HepG2 (cell line): Measurements from ENCODE around the gene CD3D. TPM values are rescaled to one million over a fixed set of nuclear protein-coding genes. Genes with fewer than 3 reads are reported as not detected.

ENCODE experiments used
- ATAC-seq: fragments of 200-7000 bp; cut with Tn5 transposase; 3 replicates; pipeline ENCODE4 v1.9.1; 2020; ENCODE audit warnings: mild to moderate bottlenecking, moderate library complexity
- BruUV-seq: library from RNA; stranded (reverse); fragments of 400-500 nt; replicated peaks from 2 replicates; lab custom pipeline; 2021; lab: Mats Ljungman, UMichigan
- CTCF ChIA-PET: fragments of 300-600 bp; formaldehyde crosslinking; extraction: SDS; loops from one replicate; lab custom pipeline; 2021; ENCODE audit warnings: low total read pairs, inconsistent platforms, low intra/inter-chr PET ratio; lab: Yijun Ruan, JAX
- POLR2A ChIA-PET: fragments of 350-600 bp; sonication (Branson Sonifier 250); formaldehyde crosslinking; loops from one replicate; lab custom pipeline; 2020; ENCODE audit warnings: antibody characterized with exemption, inconsistent platforms; lab: Yijun Ruan, JAX
- DNase-seq: peaks from one replicate; pipeline ENCODE4 v3.0.0-alpha.2; 2015; ENCODE audit warnings: low spot score
- FAIRE-seq: peaks from 3 replicates; lab custom pipeline; 2011; peaks lifted over from hg19 to GRCh38; lab: Jason Lieb, UNC
- H2AFZ ChIP-seq: one replicate; pipeline ENCODE4 v1.6.1; 2011; ENCODE audit warnings: low read length, inconsistent platforms
- H3K27ac ChIP-seq: fragments of 300-600 bp; 3 replicates; pipeline ENCODE4 v1.8.0; 2011; ENCODE audit warnings: mixed run types, mild to moderate bottlenecking, mixed read lengths, low read length, inconsistent platforms; ENCODE audit not compliant: insufficient read depth; ENCODE audit errors: extremely low read length
- H3K27me3 ChIP-seq, 2 experiments: fragments of 200-600 bp in 1 of 2; 2 replicates in 1 of 2; 3 replicates in 1 of 2; pipeline versions ENCODE4 v1.6.0 to v1.8.0; 2011; ENCODE audit warnings: low read length in 2 of 2, mild to moderate bottlenecking in 2 of 2, moderate library complexity in 2 of 2, inconsistent platforms in 1 of 2; ENCODE audit not compliant: insufficient read depth in 2 of 2, control insufficient read depth in 1 of 2
- H3K36me3 ChIP-seq, 2 experiments: fragments of 200-600 bp in 1 of 2; replicated peaks in 1 of 2; 2 replicates in 1 of 2; 3 replicates in 1 of 2; pipeline versions ENCODE4 v1.5.1 to v1.8.0; 2011; ENCODE audit warnings: low read length in 2 of 2, inconsistent platforms in 1 of 2; ENCODE audit not compliant: insufficient read depth in 2 of 2, control insufficient read depth in 1 of 2
- H3K4me1 ChIP-seq: 2 replicates; pipeline ENCODE4 v1.5.1; 2012; ENCODE audit warnings: low read length, inconsistent platforms; ENCODE audit not compliant: insufficient read depth
- H3K4me2 ChIP-seq: 2 replicates; pipeline ENCODE4 v1.6.0; 2011; ENCODE audit warnings: low read depth, low read length, inconsistent platforms
- H3K4me3 ChIP-seq, 3 experiments: fragments of 200-600 bp in 1 of 3; sonication (generic), shearing (Covaris generic) in 1 of 3; replicated peaks in 1 of 3; 2 replicates each; pipeline ENCODE4 v1.5.1; 2011 to 2016; ENCODE audit warnings: low read length in 3 of 3, inconsistent platforms in 2 of 3, low read depth in 2 of 3, mild to moderate bottlenecking in 2 of 3, control low read depth in 1 of 3, mixed read lengths in 1 of 3; ENCODE audit not compliant: insufficient read depth in 1 of 3
- H3K79me2 ChIP-seq: one replicate; pipeline ENCODE4 v1.6.1; 2011; ENCODE audit warnings: low read length, inconsistent platforms; ENCODE audit not compliant: insufficient read depth
- H3K9ac ChIP-seq: 2 replicates; pipeline ENCODE4 v1.6.0; 2011; ENCODE audit warnings: mild to moderate bottlenecking, low read depth, low read length, inconsistent platforms; ENCODE audit not compliant: insufficient read depth
- H3K9me3 ChIP-seq: 2 replicates; pipeline ENCODE4 v1.5.1; 2012; ENCODE audit warnings: mild to moderate bottlenecking, low read length
- H4K20me1 ChIP-seq: 2 replicates; pipeline ENCODE4 v1.6.0; 2011; ENCODE audit warnings: inconsistent platforms, mild to moderate bottlenecking, low read length, moderate library complexity; ENCODE audit not compliant: insufficient read depth
- ATF5 ChIP-seq: sonication (generic); formaldehyde crosslinking; IDR thresholded peaks from 2 replicates; pipeline ENCODE4 v1.4.0; 2020; ENCODE audit warnings: mild to moderate bottlenecking, low read depth, missing genetic modification reagents
- BCLAF1 ChIP-seq: fragments of 450-650 bp; IDR thresholded peaks from 2 replicates; pipeline ENCODE4 v1.6.1; 2017; ENCODE audit warnings: mild to moderate bottlenecking
- EED ChIP-seq: sonication (generic); formaldehyde crosslinking; IDR thresholded peaks from 2 replicates; pipeline ENCODE4 v1.5.0; 2020; ENCODE audit warnings: mild to moderate bottlenecking, missing genetic modification reagents
- EHMT2 ChIP-seq: fragments of 200-600 bp; sonication (generic); IDR thresholded peaks from 2 replicates; pipeline ENCODE4 v1.7.0; 2017; ENCODE audit warnings: antibody characterized with exemption, low read depth, low read length, borderline replicate concordance
- GTF3A ChIP-seq: sonication (generic); formaldehyde crosslinking; conservative IDR thresholded peaks from 2 replicates; pipeline ENCODE4 v1.4.0; 2020; ENCODE audit warnings: mild to moderate bottlenecking, missing genetic modification reagents
- KDM6A ChIP-seq: IDR thresholded peaks from 2 replicates; pipeline ENCODE4 v1.6.1; 2016; ENCODE audit warnings: low read depth
- MED1 ChIP-seq: sonication (generic); formaldehyde crosslinking; IDR thresholded peaks from 2 replicates; pipeline ENCODE4 v1.4.0; 2020; ENCODE audit warnings: missing genetic modification reagents
- MIER2 ChIP-seq: IDR thresholded peaks from 2 replicates; pipeline ENCODE4 v1.6.1; 2016; ENCODE audit warnings: missing biosample characterization, missing genetic modification reagents
- NFE2L2 ChIP-seq: fragments of 150-350 bp; IDR thresholded peaks from 2 replicates; pipeline ENCODE4 v1.6.1; 2014; ENCODE audit warnings: low read length
- NR2F6 ChIP-seq, 2 experiments: IDR thresholded peaks; 2 replicates each; pipeline ENCODE4 v1.6.1; 2016; ENCODE audit warnings: antibody characterized with exemption in 1 of 2, mild to moderate bottlenecking in 1 of 2
- PHB2 ChIP-seq: fragments of 450-650 bp; IDR thresholded peaks from 2 replicates; pipeline ENCODE4 v1.6.1; 2018; ENCODE audit not compliant: partially characterized antibody
- SALL2 ChIP-seq: sonication (generic); formaldehyde crosslinking; IDR thresholded peaks from 2 replicates; pipeline ENCODE4 v1.8.1; 2023; ENCODE audit warnings: mild to moderate bottlenecking, missing genetic modification reagents, inconsistent platforms
- SKIL ChIP-seq: sonication (generic); formaldehyde crosslinking; IDR thresholded peaks from 2 replicates; pipeline ENCODE4 v1.8.0; 2022; ENCODE audit warnings: missing genetic modification reagents, mild to moderate bottlenecking, moderate library complexity, borderline replicate concordance
- STAT5B ChIP-seq: sonication (generic); formaldehyde crosslinking; IDR thresholded peaks from 2 replicates; pipeline ENCODE4 v1.4.0; 2020; ENCODE audit warnings: missing genetic modification reagents
- TFDP2 ChIP-seq: sonication (generic); formaldehyde crosslinking; IDR thresholded peaks from 2 replicates; pipeline ENCODE4 v1.4.0; 2020; ENCODE audit warnings: missing genetic modification reagents
- TOE1 ChIP-seq: sonication (generic); formaldehyde crosslinking; IDR thresholded peaks from 2 replicates; pipeline ENCODE4 v1.4.0; 2020; ENCODE audit warnings: mild to moderate bottlenecking, missing genetic modification reagents
- ZFP36L2 ChIP-seq: sonication (generic); formaldehyde crosslinking; IDR thresholded peaks from 2 replicates; pipeline ENCODE4 v1.4.0; 2020; ENCODE audit warnings: missing genetic modification reagents
- ZNF136 ChIP-seq: sonication (generic); formaldehyde crosslinking; IDR thresholded peaks from 2 replicates; pipeline ENCODE4 v1.8.1; 2022; ENCODE audit warnings: low read depth, mild to moderate bottlenecking, moderate library complexity, missing genetic modification reagents
- ZNF564 ChIP-seq: sonication (generic); formaldehyde crosslinking; IDR thresholded peaks from 2 replicates; pipeline ENCODE4 v1.8.1; 2023; ENCODE audit warnings: mild to moderate bottlenecking, missing genetic modification reagents
- ZNF737 ChIP-seq: sonication (generic); formaldehyde crosslinking; IDR thresholded peaks from 2 replicates; pipeline ENCODE4 v1.5.0; 2020; ENCODE audit warnings: missing genetic modification reagents, mild to moderate bottlenecking, borderline replicate concordance
- WGBS: methylation state at CpG from one replicate; pipeline ENCODE4 v1.1.6; 2017; ENCODE audit warnings: low lambda C conversion rate; 5-methylcytosine and 5-hydroxymethylcytosine counted together
- in situ Hi-C: cut with HindIII; loops from 2 replicates; pipeline ENCODE4 v1.10.0; 2017; ENCODE audit warnings: low pct_unique_long_range_greater_than_20kb; ENCODE audit not compliant: extremely low pct_ligation_motif_present
- intact Hi-C: fragments of 100-400 bp; cut with micrococcal nuclease; formaldehyde crosslinking; loops from one replicate; pipeline ENCODE4 v1.10.0; 2022; ENCODE audit not compliant: unreplicated experiment
- polyA plus RNA-seq, 8 experiments: library from polyadenylated mRNA; depleted of rRNA in 3 of 8; stranded (reverse) in 7 of 8; unstranded in 1 of 8; fragments of >200 nt; fragmentation: Illumina TruSeq in 4 of 8; extraction: Trizol in 4 of 8; gene quantifications; 2 replicates each; pipeline versions ENCODE4 v1.2.1 to v1.2.3, GENCODE V29; 2011 to 2016; ENCODE audit warnings: low read depth in 4 of 8, missing spikeins in 1 of 8, mixed read lengths in 1 of 8; ENCODE audit not compliant: insufficient read depth in 1 of 8
- total RNA-seq, 5 experiments: library from RNA; depleted of rRNA; stranded (reverse); fragments of >200 nt; fragmentation: Illumina TruSeq; extraction: Trizol; gene quantifications; 2 replicates each; pipeline ENCODE4 v1.2.3, GENCODE V29; 2016; ENCODE audit warnings: low read depth in 1 of 5

The CD3D gene
- total and polyA plus RNA-seq, 2 of the 13 experiments (the other 11 are each of a cell fraction or from before 2014, with no cell fraction given) = 0.66 to 6.6 TPM

- no TSS peak for BruUV-seq
- CTCF ChIA-PET = no interaction called here
Observed at GRCh38 chr11:118349475-118349874, 7.0 kb upstream of the CD3D start.

More at GRCh38 chr11:118349475-118349874, 7.0 kb upstream of the CD3D start:
- in situ Hi-C loops = no loop called here
- peaks cover 1 to 27% of the 10 kb centered on the region in 2 experiments; a peak in 3 of 5 replicates for H3K27me3 ChIP-seq
- POLR2A ChIA-PET = no interaction called here
- no peaks in the 10 kb centered on the region for H3K9me3 ChIP-seq
- no peak for TF ChIP-seq NFE2L2
- no peak for TF ChIP-seq MED1
- no peak for TF ChIP-seq ZNF737
- TF ChIP-seq GTF3A (CRISPR knock-in tag) = no peak
- TF ChIP-seq ATF5 = no peak
- no peak for TF ChIP-seq EHMT2
- no peak for TF ChIP-seq KDM6A
- no peak for TF ChIP-seq BCLAF1
- TF ChIP-seq SKIL (CRISPR knock-in tag) = no peak
- TF ChIP-seq EED = no peak
- no peak for TF ChIP-seq ZFP36L2 (CRISPR knock-in tag)
- no peak for TF ChIP-seq TOE1 (CRISPR knock-in tag)
- TF ChIP-seq ZNF564 = no peak
- no peak for TF ChIP-seq STAT5B (CRISPR knock-in tag)
- no peak for TF ChIP-seq TFDP2 (CRISPR knock-in tag)
- TF ChIP-seq PHB2 = no peak
- TF ChIP-seq NR2F6 (IDR thresholded peaks at IDR 0.05) = no peak
- no peak for TF ChIP-seq NR2F6 (CRISPR knock-in tag; IDR thresholded peaks at IDR 0.05)
- no peak for TF ChIP-seq MIER2 (CRISPR knock-in tag)
- TF ChIP-seq SALL2 (CRISPR knock-in tag) = no peak
- TF ChIP-seq ZNF136 (CRISPR knock-in tag) = no peak
- H2AFZ ChIP-seq = no peak overlapping the region
- no peak overlapping the region for H3K9ac ChIP-seq
- DNase-seq (no peak), ATAC-seq (no peak), FAIRE-seq (no peak)
- no peaks in the 10 kb centered on the region for H3K36me3 ChIP-seq
- 30% methylated on average over 6 of the region's 6 CpGs for WGBS
- H3K27ac ChIP-seq = no peak overlapping the region
- no peaks in the 10 kb centered on the region for H4K20me1 ChIP-seq
- H3K4me2 ChIP-seq = no peak overlapping the region
- intact Hi-C loops = no loop called here
- H3K79me2 ChIP-seq = no peaks in the 10 kb centered on the region
- no peaks in the 10 kb centered on the region for H3K4me1 ChIP-seq
- H3K4me3 ChIP-seq = no peak overlapping the region
